ENCODE data around the gene VARS2. TPM values are rescaled to one million over a fixed set of nuclear protein-coding genes. Genes with fewer than 3 reads are reported as not detected.
"Not testable (repeated sequence)": the region's sequence is repeated elsewhere in the genome, so short reads cannot be mapped to it uniquely, and the experiment has no call there.

VARS2 gene
- 10 to 100 TPM in 3 of 4 donors, 1 to 10 TPM in 1; 9.7 to 16.5 (median 12.8) TPM for total RNA-seq

GRCh38 chr6:30914076-30914853 lies at the start of gene VARS2:
VARS2 (plus strand) TSS chr6:30914238; CDS start chr6:30914837, 599 bp downstream.
- TF ChIP-seq POLR2A (IDR thresholded peaks at IDR 0.05) (peak; percentile 91 to 94), EP300 (IDR thresholded peaks at IDR 0.05) (no peak), POLR2AphosphoS5 (IDR thresholded peaks at IDR 0.05) (peak; percentile 93)
- TF ChIP-seq, protein P1, sequence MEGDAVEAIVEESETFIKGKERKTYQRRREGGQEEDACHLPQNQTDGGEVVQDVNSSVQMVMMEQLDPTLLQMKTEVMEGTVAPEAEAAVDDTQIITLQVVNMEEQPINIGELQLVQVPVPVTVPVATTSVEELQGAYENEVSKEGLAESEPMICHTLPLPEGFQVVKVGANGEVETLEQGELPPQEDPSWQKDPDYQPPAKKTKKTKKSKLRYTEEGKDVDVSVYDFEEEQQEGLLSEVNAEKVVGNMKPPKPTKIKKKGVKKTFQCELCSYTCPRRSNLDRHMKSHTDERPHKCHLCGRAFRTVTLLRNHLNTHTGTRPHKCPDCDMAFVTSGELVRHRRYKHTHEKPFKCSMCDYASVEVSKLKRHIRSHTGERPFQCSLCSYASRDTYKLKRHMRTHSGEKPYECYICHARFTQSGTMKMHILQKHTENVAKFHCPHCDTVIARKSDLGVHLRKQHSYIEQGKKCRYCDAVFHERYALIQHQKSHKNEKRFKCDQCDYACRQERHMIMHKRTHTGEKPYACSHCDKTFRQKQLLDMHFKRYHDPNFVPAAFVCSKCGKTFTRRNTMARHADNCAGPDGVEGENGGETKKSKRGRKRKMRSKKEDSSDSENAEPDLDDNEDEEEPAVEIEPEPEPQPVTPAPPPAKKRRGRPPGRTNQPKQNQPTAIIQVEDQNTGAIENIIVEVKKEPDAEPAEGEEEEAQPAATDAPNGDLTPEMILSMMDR (IDR thresholded peaks at IDR 0.05), result peak in 2 of 4 experiments; percentile 47 to 68
- Histone ChIP-seq H3K27ac (peak within 1 kb of the TSS; percentile 66 to 93 (median 92)), H3K36me3 (peaks cover 0 to 68% of the 10 kb centered on the region in 2 donors), H3K27me3 (no peaks in the 10 kb centered on the region), H3K9me3 (no peaks in the 10 kb centered on the region), H3K4me3 (peak within 1 kb of the TSS; percentile 40 to 68), H3K4me1 (peaks cover 3 to 38% (median 20%) of the 10 kb centered on the region in 3 donors)
- 0 to 10% methylated on average over 1 to 3 of the region's 52 CpGs for WGBS, 2 donors (ENCODE audit: low coverage in 1 of 2)
- ATAC-seq, result peak; percentile 97

- no peak overlapping the region for H3K4me3 ChIP-seq
- no peaks in the 10 kb centered on the region for H3K36me3 ChIP-seq
- WGBS, 2 donors (ENCODE audit: low coverage in 1 of 2), result 80 to 90% methylated on average over 1 to 2 of the region's 4 CpGs
- no peaks in the 10 kb centered on the region for H3K27me3 ChIP-seq
- no peak overlapping the region for H3K27ac ChIP-seq
- H3K9me3 ChIP-seq, result peaks cover 0 to 4% (median 0%) of the 10 kb centered on the region in 3 donors
- TF ChIP-seq, protein P1 (IDR thresholded peaks at IDR 0.05), result no peak
- no peak for TF ChIP-seq POLR2A (IDR thresholded peaks at IDR 0.05)
- no peak for TF ChIP-seq POLR2AphosphoS5 (IDR thresholded peaks at IDR 0.05)
- no peak for TF ChIP-seq EP300 (IDR thresholded peaks at IDR 0.05)
- ATAC-seq, result no peak
- no peaks in the 10 kb centered on the region for H3K4me1 ChIP-seq
Measured at GRCh38 chr6:30864325-30864724, 49.7 kb upstream of the VARS2 start.

GRCh38 chr6:30869241-30869749 lies 44.7 kb upstream of the VARS2 start:
- H3K4me3 ChIP-seq, H3K36me3 ChIP-seq, ATAC-seq, H3K4me1 ChIP-seq, H3K27me3 ChIP-seq, H3K27ac ChIP-seq: not testable (repeated sequence)
- WGBS, 2 donors (ENCODE audit: low coverage in 1 of 2), result 85 to 100% methylated on average over 2 to 12 of the region's 12 CpGs
- peaks cover 0 to 22% (median 0%) of the 10 kb centered on the region in 3 donors for H3K9me3 ChIP-seq

DNA sequence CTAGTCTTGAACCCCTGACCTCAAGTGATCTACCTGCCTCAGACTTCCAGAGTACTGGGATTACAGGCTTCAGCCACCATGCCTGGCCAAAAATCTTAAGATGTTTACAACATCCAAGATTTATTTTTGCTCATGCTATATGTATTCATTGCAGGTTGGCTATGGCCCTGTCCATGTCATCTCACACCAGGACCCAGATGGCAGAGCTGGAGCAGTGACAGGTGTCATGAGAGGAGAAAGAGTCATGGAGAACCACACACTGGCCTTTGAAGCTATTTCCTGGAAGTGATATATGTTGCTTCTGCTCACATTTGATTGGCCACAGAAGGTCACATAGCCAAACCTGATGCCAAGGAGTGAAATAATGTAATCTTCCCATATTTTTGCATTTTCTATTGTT lies 43.5 kb upstream of the VARS2 start:
- Histone ChIP-seq H3K27me3 (no peaks in the 10 kb centered on the region), H3K27ac (no peak overlapping the region), H3K9me3 (peaks cover 0 to 22% (median 0%) of the 10 kb centered on the region in 3 donors), H3K4me3 (no peak overlapping the region), H3K36me3 (no peaks in the 10 kb centered on the region), H3K4me1 (peaks cover 0 to 6% (median 0%) of the 10 kb centered on the region in 3 donors)
- TF ChIP-seq EP300 (IDR thresholded peaks at IDR 0.05), result no peak
- TF ChIP-seq, protein P1 (IDR thresholded peaks at IDR 0.05), result no peak
- TF ChIP-seq POLR2AphosphoS5 (IDR thresholded peaks at IDR 0.05), result no peak
- TF ChIP-seq POLR2A (IDR thresholded peaks at IDR 0.05), result no peak
- no peak for ATAC-seq

- no peak for ATAC-seq
- 84 to 93% methylated on average over 4 of the region's 4 CpGs for whole genome bisulfite sequencing, 2 donors (ENCODE audit: low coverage in 1 of 2)
- no peaks in the 10 kb centered on the region for H3K27me3 ChIP-seq
- TF ChIP-seq POLR2A (IDR thresholded peaks at IDR 0.05) (no peak), EP300 (IDR thresholded peaks at IDR 0.05) (no peak), POLR2AphosphoS5 (IDR thresholded peaks at IDR 0.05) (no peak)
- no peak overlapping the region for H3K4me3 ChIP-seq
- no peaks in the 10 kb centered on the region for H3K36me3 ChIP-seq
- H3K27ac ChIP-seq, result no peak overlapping the region
- H3K4me1 ChIP-seq, result peaks cover 0 to 17% (median 0%) of the 10 kb centered on the region in 3 donors
- peaks cover 0 to 22% (median 0%) of the 10 kb centered on the region in 3 donors for H3K9me3 ChIP-seq
Measured at GRCh38 chr6:30871592-30872183, 42.4 kb upstream of the VARS2 start.

Measured in gastroesophageal sphincter (tissue), 4 donors.